ENCODE measurements around the gene ITGAV.

ITGAV gene

GRCh38 chr2:186612555-186613440, 22.9 kb downstream of the ITGAV start:
- no peak for DNase-seq (ENCODE audit: low read depth)

GRCh38 chr2:186614373-186614772, 24.5 kb downstream of the ITGAV start:
- DNase-seq (ENCODE audit: low read depth): no peak

- DNase-seq (ENCODE audit: low read depth): no peak
Measured at GRCh38 chr2:186617148-186617547, 27.3 kb downstream of the ITGAV start.

GRCh38 chr2:186617771-186618170, 27.9 kb downstream of the ITGAV start:
- no peak for DNase-seq (ENCODE audit: low read depth)

- no peak for DNase-seq (ENCODE audit: low read depth)
Measured at GRCh38 chr2:186618696-186619095, 28.8 kb downstream of the ITGAV start.

- no peak for DNase-seq (ENCODE audit: low read depth)
Measured at GRCh38 chr2:186623084-186623483, 33.2 kb downstream of the ITGAV start.

- DNase-seq (ENCODE audit: low read depth): no peak
Measured at GRCh38 chr2:186624276-186624675, 34.4 kb downstream of the ITGAV start.

GRCh38 chr2:186629250-186629996, 39.6 kb downstream of the ITGAV start:
- DNase-seq (ENCODE audit: low read depth): no peak

GRCh38 chr2:186632417-186632816, 42.6 kb downstream of the ITGAV start:
- no peak for DNase-seq (ENCODE audit: low read depth)

- DNase-seq (ENCODE audit: low read depth): no peak
Measured at GRCh38 chr2:186634701-186635100, 44.8 kb downstream of the ITGAV start.

- DNase-seq (ENCODE audit: low read depth): no peak
Measured at GRCh38 chr2:186636800-186637496, 47.1 kb downstream of the ITGAV start.

- DNase-seq (ENCODE audit: low read depth): no peak
Measured at GRCh38 chr2:186637497-186637800, 47.6 kb downstream of the ITGAV start.

- DNase-seq (ENCODE audit: low read depth): no peak
Measured at GRCh38 chr2:186639939-186640338, 50.1 kb downstream of the ITGAV start.

GRCh38 chr2:186641132-186641806, 51.4 kb downstream of the ITGAV start:
- DNase-seq (ENCODE audit: low read depth): no peak

- DNase-seq (ENCODE audit: low read depth): no peak
Measured at GRCh38 chr2:186641807-186642321, 52.0 kb downstream of the ITGAV start.

- DNase-seq (ENCODE audit: low read depth): no peak
Measured at GRCh38 chr2:186644791-186645190, 54.9 kb downstream of the ITGAV start.

GRCh38 chr2:186645999-186646398, 56.1 kb downstream of the ITGAV start:
- DNase-seq (ENCODE audit: low read depth): no peak

GRCh38 chr2:186648130-186648529, 58.3 kb downstream of the ITGAV start:
- DNase-seq (ENCODE audit: low read depth): no peak

- DNase-seq (ENCODE audit: low read depth): no peak
Measured at GRCh38 chr2:186653511-186653910, 63.7 kb downstream of the ITGAV start.

- DNase-seq (ENCODE audit: low read depth): no peak
Measured at GRCh38 chr2:186659383-186659782, 69.5 kb downstream of the ITGAV start.

GRCh38 chr2:186664385-186665043, 74.7 kb downstream of the ITGAV start:
- DNase-seq (ENCODE audit: low read depth): no peak

All from activated T-helper 1 cell treated with Interleukin-2 at 50 U/mL for 16 hours (primary cell).